Measurements from ENCODE around the gene PROCA1. TPM values are rescaled to one million over a fixed set of nuclear protein-coding genes. Genes with fewer than 3 reads are reported as not detected.
"Not testable (repeated sequence)": the region's sequence is repeated elsewhere in the genome, so short reads cannot be mapped to it uniquely, and the experiment has no call there.

Gene PROCA1
- total RNA-seq, 4 donors from 2014 or later, result 1.7 to 3.5 (median 3.1) TPM; not detected in 1

GRCh38 chr17:28722417-28723158 lies 10.9 kb upstream of the PROCA1 start:
- no peak for DNase-seq
- Histone ChIP-seq H3K9me3 (no peaks in the 10 kb centered on the region), H3K36me3 (peaks cover 0 to 34% (median 0%) of the 10 kb centered on the region in 3 donors), H3K4me1 (peaks cover 9 to 51% (median 23%) of the 10 kb centered on the region in 4 donors), H3K27ac (peak overlapping the region in 1 of 4 donors; percentile 91), H3K4me3 (no peak overlapping the region), H3K27me3 (no peaks in the 10 kb centered on the region)
- TF ChIP-seq CTCF (IDR thresholded peaks at IDR 0.05), result no peak
- TF ChIP-seq POLR2A (IDR thresholded peaks at IDR 0.05), result no peak

GRCh38 chr17:28720997-28721329 lies 9.3 kb upstream of the PROCA1 start:
- Histone ChIP-seq H3K27ac (peak overlapping the region in 1 of 4 donors; percentile 91), H3K4me1 (peaks cover 9 to 47% (median 26%) of the 10 kb centered on the region in 4 donors), H3K4me3 (peak overlapping the region; percentile 52 to 96 (median 78)), H3K36me3 (peaks cover 0 to 34% (median 0%) of the 10 kb centered on the region in 3 donors)
- H3K9me3 ChIP-seq, DNase-seq, H3K27me3 ChIP-seq: not testable (repeated sequence)

GRCh38 chr17:28720247-28720996 lies 8.7 kb upstream of the PROCA1 start:
- TF ChIP-seq POLR2A (IDR thresholded peaks at IDR 0.05), result no peak
- peak in 3 of 6 experiments; percentile 13 to 30 (median 23) for TF ChIP-seq CTCF (IDR thresholded peaks at IDR 0.05)
- H3K27me3 ChIP-seq, result no peaks in the 10 kb centered on the region
- peak overlapping the region; percentile 62 to 92 (median 89) for H3K27ac ChIP-seq
- H3K4me1 ChIP-seq, result peaks cover 9 to 43% (median 23%) of the 10 kb centered on the region in 4 donors
- no peaks in the 10 kb centered on the region for H3K9me3 ChIP-seq
- H3K4me3 ChIP-seq, result peak overlapping the region; percentile 52 to 96 (median 78)
- DNase-seq, result no peak
- H3K36me3 ChIP-seq, result peaks cover 0 to 34% (median 0%) of the 10 kb centered on the region in 3 donors

GRCh38 chr17:28719021-28719433 lies 7.3 kb upstream of the PROCA1 start:
- no peak for DNase-seq
- Histone ChIP-seq H3K36me3 (peaks cover 0 to 39% (median 0%) of the 10 kb centered on the region in 3 donors), H3K9me3 (no peaks in the 10 kb centered on the region), H3K4me1 (peaks cover 9 to 38% (median 21%) of the 10 kb centered on the region in 4 donors), H3K27ac (peak overlapping the region; percentile 62 to 92 (median 90)), H3K4me3 (peak overlapping the region; percentile 52 to 96 (median 78)), H3K27me3 (no peaks in the 10 kb centered on the region)
- peak in 1 of 2 donors; percentile 44 for TF ChIP-seq POLR2A (IDR thresholded peaks at IDR 0.05)
- TF ChIP-seq CTCF (IDR thresholded peaks at IDR 0.05), result no peak

GRCh38 chr17:28718333-28719020 lies 6.8 kb upstream of the PROCA1 start:
- Histone ChIP-seq H3K27ac (peak overlapping the region; percentile 62 to 92 (median 90)), H3K4me3 (peak overlapping the region in 3 of 4 donors; percentile 52 to 85 (median 58)), H3K36me3 (peaks cover 0 to 35% (median 0%) of the 10 kb centered on the region in 3 donors), H3K9me3 (no peaks in the 10 kb centered on the region), H3K27me3 (no peaks in the 10 kb centered on the region), H3K4me1 (peaks cover 9 to 38% (median 21%) of the 10 kb centered on the region in 4 donors)
- TF ChIP-seq POLR2A (IDR thresholded peaks at IDR 0.05) (no peak), CTCF (IDR thresholded peaks at IDR 0.05) (no peak)
- DNase-seq, result no peak
